ENCODE results near the gene C10orf120.

GRCh38 chr10:122692744-122693143 is 6.9 kb downstream of the C10orf120 start:
- TF ChIP-seq CTCF (IDR thresholded peaks at IDR 0.05) (no peak), REST (IDR thresholded peaks at IDR 0.05; ENCODE audit: insufficient read depth in 1 of 2, low read depth in 2 of 2, low read length in 1 of 2) (no peak)
